DOHH2 (cell line): ENCODE results near the gene NRXN3.

Experiments used
- H3F3A ChIP-seq: fragments of 200-600 bp; sonication (generic), shearing (Covaris generic); 2 replicates; pipeline ENCODE4 v1.6.0; 2016; ENCODE audit warnings: antibody characterized with exemption, mild to moderate bottlenecking; ENCODE audit not compliant: control insufficient read depth, insufficient read depth
- H3K27ac ChIP-seq: fragments of 200-600 bp; sonication (generic); 2 replicates; pipeline ENCODE4 v1.5.1; 2014; ENCODE audit warnings: low read depth, mild to moderate bottlenecking, low read length, moderate library complexity
- H3K27me3 ChIP-seq: fragments of 200-600 bp; sonication (generic); 2 replicates; pipeline ENCODE4 v1.6.1; 2014; ENCODE audit warnings: mild to moderate bottlenecking, low read length, mixed read lengths; ENCODE audit not compliant: control insufficient read depth
- H3K36me3 ChIP-seq: fragments of 200-600 bp; sonication (generic); 2 replicates; pipeline ENCODE4 v1.6.1; 2014; ENCODE audit warnings: mild to moderate bottlenecking, low read length, moderate library complexity, mixed read lengths; ENCODE audit not compliant: control insufficient read depth
- H3K4me1 ChIP-seq: fragments of 200-600 bp; sonication (generic); 2 replicates; pipeline ENCODE4 v1.6.1; 2014; ENCODE audit warnings: mild to moderate bottlenecking, low read length, mixed read lengths; ENCODE audit not compliant: control insufficient read depth
- H3K4me2 ChIP-seq: fragments of 200-600 bp; sonication (generic); 2 replicates; pipeline ENCODE4 v1.6.0; 2014; ENCODE audit warnings: mild to moderate bottlenecking, low read length, moderate library complexity
- H3K4me3 ChIP-seq: fragments of 200-600 bp; sonication (generic); 2 replicates; pipeline ENCODE4 v1.5.1; 2014; ENCODE audit warnings: mild to moderate bottlenecking, low read length, mixed read lengths
- H3K79me2 ChIP-seq: fragments of 200-600 bp; sonication (generic); 2 replicates; pipeline ENCODE4 v1.6.1; 2014; ENCODE audit warnings: mild to moderate bottlenecking, low read length, mixed read lengths; ENCODE audit not compliant: control insufficient read depth
- H3K9me2 ChIP-seq: fragments of 200-600 bp; sonication (generic); replicated peaks from 2 replicates; pipeline ENCODE4 v1.6.1; 2014; ENCODE audit warnings: mild to moderate bottlenecking, low read length, mixed read lengths; ENCODE audit not compliant: control insufficient read depth
- H3K9me3 ChIP-seq: fragments of 200-600 bp; sonication (generic); 2 replicates; pipeline ENCODE4 v1.6.1; 2014; ENCODE audit warnings: antibody characterized with exemption, low read length, mixed read lengths; ENCODE audit not compliant: control insufficient read depth, insufficient read depth
- H4K20me1 ChIP-seq: fragments of 200-600 bp; sonication (generic); 2 replicates; pipeline ENCODE4 v1.6.0; 2014; ENCODE audit warnings: low read depth, mild to moderate bottlenecking, antibody characterized with exemption, low read length, moderate library complexity; ENCODE audit not compliant: control insufficient read depth, insufficient read depth
- EZH2phosphoT487 ChIP-seq: fragments of 200-600 bp; sonication (generic); IDR thresholded peaks from 2 replicates; pipeline ENCODE4 v1.6.1; 2017; ENCODE audit warnings: borderline replicate concordance, mild to moderate bottlenecking, antibody characterized with exemption, low read length, moderate library complexity, mixed read lengths
- TF ChIP-seq, protein P1 (sequence below): fragments of 200-600 bp; sonication (generic); IDR thresholded peaks from one replicate; pipeline ENCODE4 v1.5.1; 2014; ENCODE audit warnings: antibody characterized with exemption, mild to moderate bottlenecking, low read depth, low read length; ENCODE audit not compliant: poor library complexity, severe bottlenecking

The NRXN3 gene

DNA sequence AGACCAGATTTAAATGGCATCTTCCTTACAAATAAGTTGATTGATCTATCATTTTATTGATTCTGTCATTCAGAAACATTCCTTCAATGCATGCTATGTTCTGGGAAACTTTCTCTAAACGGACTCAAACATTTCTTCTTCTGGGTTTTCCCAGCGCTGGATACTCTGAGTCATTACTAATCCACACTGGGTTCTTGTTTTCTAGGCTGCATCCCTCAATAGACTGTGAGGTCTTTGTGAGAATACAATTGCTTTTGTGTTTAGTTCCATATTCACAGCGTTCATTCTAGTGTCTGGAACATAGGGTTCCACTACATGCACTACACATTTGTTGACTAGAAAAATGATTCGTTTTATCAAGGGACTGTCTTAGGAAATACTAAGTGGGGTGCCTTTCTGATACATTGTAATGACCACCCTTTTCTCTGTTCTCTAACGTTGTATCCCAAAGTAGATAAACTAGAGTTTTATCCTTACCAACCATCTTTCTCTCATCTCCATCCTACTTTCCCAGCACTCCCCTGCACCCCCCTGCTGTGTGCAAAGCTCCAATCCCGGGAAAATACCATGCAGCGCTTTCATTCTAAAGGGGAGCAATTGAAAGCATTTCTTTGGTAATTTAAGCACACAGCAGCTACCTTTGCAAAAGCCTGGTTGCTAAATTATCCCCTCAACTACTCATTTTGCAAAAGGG, 1162.5 kb downstream of the NRXN3 start:
- Histone ChIP-seq H3K4me3 (no peak overlapping the region), H3F3A (no peaks in the 10 kb centered on the region), H3K9me2 (no peaks in the 10 kb centered on the region), H3K4me1 (no peaks in the 10 kb centered on the region), H3K4me2 (no peak overlapping the region), H3K27me3 (no peaks in the 10 kb centered on the region), H3K27ac (no peak overlapping the region), H3K79me2 (no peaks in the 10 kb centered on the region), H3K36me3 (no peaks in the 10 kb centered on the region), H4K20me1 (no peaks in the 10 kb centered on the region), H3K9me3 (0 out of 2 replicates have a peak, but pooled peaks cover 2% of the 10 kb centered on the region)
- TF ChIP-seq, protein P1, sequence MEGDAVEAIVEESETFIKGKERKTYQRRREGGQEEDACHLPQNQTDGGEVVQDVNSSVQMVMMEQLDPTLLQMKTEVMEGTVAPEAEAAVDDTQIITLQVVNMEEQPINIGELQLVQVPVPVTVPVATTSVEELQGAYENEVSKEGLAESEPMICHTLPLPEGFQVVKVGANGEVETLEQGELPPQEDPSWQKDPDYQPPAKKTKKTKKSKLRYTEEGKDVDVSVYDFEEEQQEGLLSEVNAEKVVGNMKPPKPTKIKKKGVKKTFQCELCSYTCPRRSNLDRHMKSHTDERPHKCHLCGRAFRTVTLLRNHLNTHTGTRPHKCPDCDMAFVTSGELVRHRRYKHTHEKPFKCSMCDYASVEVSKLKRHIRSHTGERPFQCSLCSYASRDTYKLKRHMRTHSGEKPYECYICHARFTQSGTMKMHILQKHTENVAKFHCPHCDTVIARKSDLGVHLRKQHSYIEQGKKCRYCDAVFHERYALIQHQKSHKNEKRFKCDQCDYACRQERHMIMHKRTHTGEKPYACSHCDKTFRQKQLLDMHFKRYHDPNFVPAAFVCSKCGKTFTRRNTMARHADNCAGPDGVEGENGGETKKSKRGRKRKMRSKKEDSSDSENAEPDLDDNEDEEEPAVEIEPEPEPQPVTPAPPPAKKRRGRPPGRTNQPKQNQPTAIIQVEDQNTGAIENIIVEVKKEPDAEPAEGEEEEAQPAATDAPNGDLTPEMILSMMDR = no peak

DNA sequence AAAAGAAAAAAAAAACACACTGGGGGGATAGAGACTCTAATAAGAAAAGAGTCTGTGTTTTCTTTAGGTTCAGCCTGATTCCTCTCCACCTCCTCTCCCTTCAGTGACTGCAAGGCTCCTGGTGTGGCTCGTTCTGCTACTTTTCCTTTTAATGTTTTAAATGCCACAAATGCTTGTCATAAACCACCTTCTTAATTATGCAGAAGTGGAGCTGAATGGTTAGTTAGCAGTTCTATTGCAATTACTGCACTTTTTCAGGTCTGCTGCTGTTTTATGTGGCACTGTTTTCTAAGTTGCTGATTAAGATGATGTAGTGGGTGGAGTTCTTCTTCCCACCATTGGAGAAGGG, 1163.0 kb downstream of the NRXN3 start:
- Histone ChIP-seq H3K9me3 (0 out of 2 replicates have a peak, but pooled peaks cover 2% of the 10 kb centered on the region), H3K79me2 (no peaks in the 10 kb centered on the region), H3K4me3 (no peak overlapping the region), H3K36me3 (no peaks in the 10 kb centered on the region), H3K4me1 (no peaks in the 10 kb centered on the region), H3F3A (no peaks in the 10 kb centered on the region), H3K27ac (no peak overlapping the region), H3K4me2 (no peak overlapping the region), H3K27me3 (no peaks in the 10 kb centered on the region), H4K20me1 (no peaks in the 10 kb centered on the region), H3K9me2 (no peaks in the 10 kb centered on the region)
- TF ChIP-seq EZH2phosphoT487 = no peak
- TF ChIP-seq, protein P1 = no peak

DNA sequence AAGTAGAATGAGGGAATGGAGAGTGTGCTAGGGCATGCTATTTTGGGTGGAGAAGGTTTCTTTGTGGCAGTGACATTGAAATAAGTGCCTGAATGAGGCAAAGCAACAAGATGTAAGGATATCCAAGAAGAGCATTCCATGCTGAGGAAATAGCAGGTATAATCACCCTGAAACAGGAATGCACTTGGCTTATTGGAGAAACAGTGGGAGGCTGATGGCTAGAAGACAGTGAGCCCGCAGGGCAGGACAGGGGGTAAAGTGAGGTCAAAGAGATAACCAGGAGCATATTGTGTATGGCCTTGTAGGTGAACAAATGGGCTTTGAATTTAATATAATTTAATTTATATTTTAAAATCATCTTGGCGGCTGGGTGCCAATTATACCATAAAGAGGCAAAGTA, 1164.1 kb downstream of the NRXN3 start:
- no peaks in the 10 kb centered on the region for H4K20me1 ChIP-seq
- H3K27ac ChIP-seq = no peak overlapping the region
- H3K4me3 ChIP-seq = no peak overlapping the region
- H3K9me3 ChIP-seq = 0 out of 2 replicates have a peak, but pooled peaks cover 2% of the 10 kb centered on the region
- H3K9me2 ChIP-seq = no peaks in the 10 kb centered on the region
- no peaks in the 10 kb centered on the region for H3F3A ChIP-seq
- no peak overlapping the region for H3K4me2 ChIP-seq
- H3K27me3 ChIP-seq = no peaks in the 10 kb centered on the region
- TF ChIP-seq EZH2phosphoT487 = no peak
- TF ChIP-seq, protein P1 = no peak
- no peaks in the 10 kb centered on the region for H3K79me2 ChIP-seq
- H3K4me1 ChIP-seq = no peaks in the 10 kb centered on the region
- H3K36me3 ChIP-seq = no peaks in the 10 kb centered on the region
